OCI-LY3 (cell line): ENCODE results near the gene HHAT.

Source experiments
- H2AFZ ChIP-seq: fragments of 200-600, 300-600 bp; shearing (Covaris generic); 2 replicates; pipeline ENCODE4 v1.6.0; 2014; ENCODE audit warnings: antibody characterized with exemption, low read depth, low read length
- H3K27ac ChIP-seq: fragments of 200-600, 300-600 bp; sonication (generic); 2 replicates; pipeline ENCODE4 v1.5.1; 2014; ENCODE audit warnings: mild to moderate bottlenecking, low read length, moderate library complexity, mixed read lengths
- H3K27me3 ChIP-seq: fragments of 200-600, 300-600 bp; sonication (generic); 2 replicates; pipeline ENCODE4 v1.6.1; 2014; ENCODE audit warnings: low read depth, low read length, mixed read lengths
- H3K36me3 ChIP-seq: fragments of 200-600, 300-600 bp; sonication (generic); replicated peaks from 2 replicates; pipeline ENCODE3; 2014; ENCODE audit warnings: low read depth, low read length, mixed read lengths
- H3K4me1 ChIP-seq: fragments of 300-600, 200-600 bp; sonication (generic); 2 replicates; pipeline ENCODE4 v1.6.1; 2014; ENCODE audit warnings: low read length, mixed read lengths
- H3K4me2 ChIP-seq: fragments of 200-600, 300-600 bp; sonication (generic); 2 replicates; pipeline ENCODE4 v1.6.1; 2014; ENCODE audit warnings: low read length, mixed read lengths
- H3K4me3 ChIP-seq: fragments of 300-600, 200-600 bp; sonication (generic); 2 replicates; pipeline ENCODE4 v1.5.1; 2014; ENCODE audit warnings: antibody characterized with exemption, mild to moderate bottlenecking, low read length, moderate library complexity
- H3K79me2 ChIP-seq: fragments of 300-600, 200-600 bp; shearing (Covaris generic); 2 replicates; pipeline ENCODE4 v1.6.1; 2014; ENCODE audit warnings: mild to moderate bottlenecking, low read length, mixed read lengths
- H3K9ac ChIP-seq: fragments of 300-600, 200-600 bp; shearing (Covaris generic); 2 replicates; pipeline ENCODE4 v1.6.0; 2014; ENCODE audit warnings: mild to moderate bottlenecking, low read length, moderate library complexity
- H3K9me3 ChIP-seq: fragments of 200-600, 300-600 bp; shearing (Covaris generic); 2 replicates; pipeline ENCODE4 v1.6.1; 2014; ENCODE audit warnings: low read length, mixed read lengths; ENCODE audit not compliant: insufficient read depth
- H4K20me1 ChIP-seq: fragments of 200-600, 300-600 bp; sonication (generic); 2 replicates; pipeline ENCODE4 v1.6.1; 2016; ENCODE audit warnings: low read length, mixed read lengths; ENCODE audit not compliant: insufficient read depth
- EZH2phosphoT487 ChIP-seq: fragments of 200-600 bp; shearing (Covaris generic); IDR thresholded peaks from 2 replicates; pipeline ENCODE4 v1.6.1; 2018; ENCODE audit warnings: antibody characterized with exemption, mixed run types, low read depth
- TF ChIP-seq, protein P1 (sequence below): fragments of 200-600, 300-600 bp; sonication (generic); IDR thresholded peaks from 2 replicates; pipeline ENCODE4 v1.5.1; 2014; ENCODE audit warnings: antibody characterized with exemption, low read length, low read depth

The HHAT gene

GRCh38 chr1:210691039-210691610 lies 362.4 kb downstream of the HHAT start:
- no peaks in the 10 kb centered on the region for H3K27me3 ChIP-seq
- no peak overlapping the region for H3K9ac ChIP-seq
- no peak overlapping the region for H3K4me2 ChIP-seq
- H3K79me2 ChIP-seq: no peaks in the 10 kb centered on the region
- no peaks in the 10 kb centered on the region for H3K9me3 ChIP-seq
- no peaks in the 10 kb centered on the region for H3K36me3 ChIP-seq
- H3K4me3 ChIP-seq: no peak overlapping the region
- TF ChIP-seq EZH2phosphoT487: no peak
- TF ChIP-seq, protein P1, sequence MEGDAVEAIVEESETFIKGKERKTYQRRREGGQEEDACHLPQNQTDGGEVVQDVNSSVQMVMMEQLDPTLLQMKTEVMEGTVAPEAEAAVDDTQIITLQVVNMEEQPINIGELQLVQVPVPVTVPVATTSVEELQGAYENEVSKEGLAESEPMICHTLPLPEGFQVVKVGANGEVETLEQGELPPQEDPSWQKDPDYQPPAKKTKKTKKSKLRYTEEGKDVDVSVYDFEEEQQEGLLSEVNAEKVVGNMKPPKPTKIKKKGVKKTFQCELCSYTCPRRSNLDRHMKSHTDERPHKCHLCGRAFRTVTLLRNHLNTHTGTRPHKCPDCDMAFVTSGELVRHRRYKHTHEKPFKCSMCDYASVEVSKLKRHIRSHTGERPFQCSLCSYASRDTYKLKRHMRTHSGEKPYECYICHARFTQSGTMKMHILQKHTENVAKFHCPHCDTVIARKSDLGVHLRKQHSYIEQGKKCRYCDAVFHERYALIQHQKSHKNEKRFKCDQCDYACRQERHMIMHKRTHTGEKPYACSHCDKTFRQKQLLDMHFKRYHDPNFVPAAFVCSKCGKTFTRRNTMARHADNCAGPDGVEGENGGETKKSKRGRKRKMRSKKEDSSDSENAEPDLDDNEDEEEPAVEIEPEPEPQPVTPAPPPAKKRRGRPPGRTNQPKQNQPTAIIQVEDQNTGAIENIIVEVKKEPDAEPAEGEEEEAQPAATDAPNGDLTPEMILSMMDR: no peak
- no peaks in the 10 kb centered on the region for H4K20me1 ChIP-seq
- peaks cover 15% of the 10 kb centered on the region for H3K4me1 ChIP-seq
- no peak overlapping the region for H2AFZ ChIP-seq
- no peak overlapping the region for H3K27ac ChIP-seq

DNA sequence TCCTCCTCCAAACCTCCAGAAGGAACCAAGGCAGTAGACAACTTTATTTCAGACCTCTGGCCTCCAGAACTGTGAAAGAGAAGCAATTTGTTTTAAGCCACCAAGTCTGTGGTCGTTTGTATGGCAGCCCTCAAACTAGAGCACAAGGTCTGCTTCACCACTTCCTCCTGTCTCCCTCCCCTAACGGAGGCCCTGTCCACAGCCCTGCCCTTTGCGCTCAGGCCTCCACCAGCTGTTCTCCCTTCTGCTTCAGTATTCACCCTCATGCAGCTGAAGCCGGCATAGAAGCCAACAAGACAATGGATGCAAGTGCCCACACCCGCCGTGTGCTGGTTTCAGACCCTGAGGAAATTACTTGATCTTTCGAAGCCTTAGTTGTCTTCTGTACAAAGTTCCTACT lies 364.1 kb downstream of the HHAT start:
- H3K9me3 ChIP-seq: no peaks in the 10 kb centered on the region
- TF ChIP-seq, protein P1: no peak
- no peak for TF ChIP-seq EZH2phosphoT487
- H2AFZ ChIP-seq: peak overlapping the region; percentile 59; the same call in 1 of the 2 replicates
- H4K20me1 ChIP-seq: no peaks in the 10 kb centered on the region
- no peaks in the 10 kb centered on the region for H3K79me2 ChIP-seq
- H3K4me2 ChIP-seq: peak overlapping the region; percentile 23; the same call in 1 of the 2 replicates
- H3K27me3 ChIP-seq: no peaks in the 10 kb centered on the region
- no peaks in the 10 kb centered on the region for H3K36me3 ChIP-seq
- peaks cover 32% of the 10 kb centered on the region for H3K4me1 ChIP-seq
- H3K4me3 ChIP-seq: no peak overlapping the region
- H3K27ac ChIP-seq: no peak overlapping the region
- no peak overlapping the region for H3K9ac ChIP-seq

DNA sequence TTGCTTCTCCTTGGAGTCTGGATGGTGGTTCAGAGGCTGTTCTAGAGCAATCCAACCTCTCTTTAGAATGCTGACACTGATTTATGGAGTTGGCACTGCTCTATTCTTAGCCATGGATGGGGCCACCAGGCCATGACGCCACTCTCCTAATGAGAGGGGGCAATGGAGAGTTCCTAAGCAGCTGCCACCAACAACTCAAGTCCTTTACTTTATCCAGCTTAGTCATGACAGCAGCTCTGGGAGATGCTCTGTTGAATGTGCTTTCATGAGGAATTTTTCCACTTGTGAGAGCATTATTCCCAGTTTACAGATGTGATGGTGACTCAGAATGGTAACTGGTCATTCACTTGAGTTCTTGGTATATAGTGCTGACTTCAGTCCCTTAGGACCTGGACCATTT lies 366.3 kb downstream of the HHAT start:
- Histone ChIP-seq H3K27me3 (no peaks in the 10 kb centered on the region), H3K4me1 (peaks cover 38% of the 10 kb centered on the region), H3K4me2 (no peak overlapping the region), H3K9ac (no peak overlapping the region), H4K20me1 (no peaks in the 10 kb centered on the region), H3K79me2 (no peaks in the 10 kb centered on the region), H3K9me3 (no peaks in the 10 kb centered on the region), H3K27ac (no peak overlapping the region), H3K36me3 (no peaks in the 10 kb centered on the region), H2AFZ (no peak overlapping the region), H3K4me3 (no peak overlapping the region)
- TF ChIP-seq EZH2phosphoT487: no peak
- TF ChIP-seq, protein P1: no peak

- H2AFZ ChIP-seq: no peak overlapping the region
- peak overlapping the region; percentile 18; the same call in 1 of the 2 replicates for H3K4me3 ChIP-seq
- no peak overlapping the region; the same call in 1 of the 2 replicates for H3K9ac ChIP-seq
- peaks cover 38% of the 10 kb centered on the region for H3K4me1 ChIP-seq
- H3K27ac ChIP-seq: peak overlapping the region; percentile 55
- no peaks in the 10 kb centered on the region for H3K9me3 ChIP-seq
- TF ChIP-seq, protein P1: 0 out of 2 replicates have a peak, but pooled peaks have one; percentile 13
- TF ChIP-seq EZH2phosphoT487: no peak
- H3K79me2 ChIP-seq: no peaks in the 10 kb centered on the region
- no peaks in the 10 kb centered on the region for H3K27me3 ChIP-seq
- H4K20me1 ChIP-seq: no peaks in the 10 kb centered on the region
- H3K4me2 ChIP-seq: peak overlapping the region; percentile 54
- H3K36me3 ChIP-seq: no peaks in the 10 kb centered on the region
Measured at GRCh38 chr1:210696709-210697108, 368.0 kb downstream of the HHAT start.
